ENCODE data around the gene FKBP14. TPM values are rescaled to one million over a fixed set of nuclear protein-coding genes. Genes with fewer than 3 reads are reported as not detected.

The FKBP14 gene
- total RNA-seq, 4 donors from 2014 or later, result 4.5 to 11.7 (median 8.7) TPM

GRCh38 chr7:29990931-29991330 is 35.6 kb downstream of the FKBP14 start:
- no peak overlapping the region for H3K4me3 ChIP-seq
- no peaks in the 10 kb centered on the region for H3K27me3 ChIP-seq
- H3K9me3 ChIP-seq, result peaks cover 0 to 24% (median 7%) of the 10 kb centered on the region in 4 donors
- peaks cover 0 to 5% (median 0%) of the 10 kb centered on the region in 3 donors for H3K36me3 ChIP-seq
- WGBS, 2 donors, result 82 to 83% methylated on average over 4 of the region's 4 CpGs
- H3K4me1 ChIP-seq, result peaks cover 0 to 18% (median 16%) of the 10 kb centered on the region in 4 donors
- no peak for TF ChIP-seq POLR2A (IDR thresholded peaks at IDR 0.05)
- no peak for TF ChIP-seq CTCF (IDR thresholded peaks at IDR 0.05)
- TF ChIP-seq EP300 (IDR thresholded peaks at IDR 0.05), result no peak
- DNase-seq (ENCODE audit: low spot score in 2 of 2), result no peak
- H3K27ac ChIP-seq, result no peak overlapping the region

- DNase-seq (ENCODE audit: low spot score in 2 of 2), result peak; percentile 16 to 27
- Histone ChIP-seq H3K4me3 (peak within 1 kb of the TSS; percentile 71 to 96 (median 87)), H3K36me3 (peaks cover 0 to 3% (median 0%) of the 10 kb centered on the region in 3 donors), H3K4me1 (peaks cover 0 to 24% (median 16%) of the 10 kb centered on the region in 4 donors), H3K27me3 (no peaks in the 10 kb centered on the region), H3K27ac (peak within 1 kb of the TSS; percentile 92 to 99 (median 98)), H3K9me3 (peaks cover 0 to 22% (median 7%) of the 10 kb centered on the region in 4 donors)
- TF ChIP-seq CTCF (IDR thresholded peaks at IDR 0.05) (peak in 2 of 5 experiments; percentile 22 to 32), POLR2A (IDR thresholded peaks at IDR 0.05) (peak in 1 of 2 donors; percentile 55), EP300 (IDR thresholded peaks at IDR 0.05) (peak in 1 of 2 donors; percentile 57)
- 6% methylated on average over 20 of the region's 79 CpGs; no CpG with 5 or more reads in 1 of the 2 donors for WGBS, 2 donors
These were observed 37.1 kb downstream of the FKBP14 start, which contains the start of gene SCRN1 for GRCh38 chr7:29989257-29989995. SCRN1 (minus strand) TSS chr7:29989801; CDS start chr7:29969067, 20,734 bp downstream.

DNA sequence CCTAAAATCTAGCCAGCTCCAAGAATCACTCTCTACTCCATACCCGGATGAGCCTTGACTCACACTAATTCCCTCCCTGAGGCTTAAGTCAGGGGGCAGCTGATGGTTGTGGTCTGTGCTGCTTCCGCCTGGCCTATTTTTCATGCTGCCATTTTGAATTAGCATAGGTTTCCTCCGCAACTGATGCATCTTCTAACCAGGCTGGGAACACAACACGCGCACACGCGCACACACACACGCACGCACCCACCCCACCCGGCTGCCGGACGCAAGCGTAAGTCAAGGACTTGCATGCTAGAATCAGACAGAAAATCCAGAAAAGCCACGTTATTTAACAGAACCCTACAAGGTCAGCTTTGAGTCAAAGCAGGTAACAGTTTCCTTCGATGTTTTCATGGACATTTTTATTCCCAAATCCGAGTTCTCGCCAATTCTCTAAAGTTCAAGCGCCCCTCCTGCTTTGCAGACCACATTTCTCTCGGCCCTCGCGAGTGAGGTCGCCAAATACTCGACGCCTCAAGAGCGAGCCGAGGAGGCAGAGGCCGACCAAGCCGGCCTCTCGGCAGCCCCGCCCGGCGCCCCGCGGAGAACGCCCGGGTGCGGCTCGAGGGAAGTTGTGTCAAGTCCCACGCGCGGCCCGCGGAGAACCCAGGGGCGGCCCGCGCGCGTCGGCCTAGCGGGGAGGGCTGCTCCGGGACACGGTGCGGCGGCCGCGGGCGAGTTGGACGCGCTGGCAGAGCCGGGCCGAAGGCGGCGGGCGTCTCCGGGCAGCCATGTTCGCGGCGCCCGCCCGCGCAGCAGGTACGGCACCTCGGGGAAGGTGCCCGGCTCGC is 37.9 kb downstream of the FKBP14 start:
- WGBS, 2 donors, result 6 to 13% methylated on average over 26 to 56 of the region's 75 CpGs
- no peaks in the 10 kb centered on the region for H3K27me3 ChIP-seq
- DNase-seq (ENCODE audit: low spot score in 2 of 2), result peak; percentile 23 to 25

GRCh38 chr7:29987811-29988317 is 38.6 kb downstream of the FKBP14 start:
- DNase-seq (ENCODE audit: low spot score in 2 of 2), result peak in 1 of 2 donors; percentile 9
- Histone ChIP-seq H3K27ac (peak overlapping the region; percentile 92 to 99 (median 98)), H3K4me3 (peak overlapping the region; percentile 71 to 96 (median 87)), H3K36me3 (no peaks in the 10 kb centered on the region), H3K9me3 (peaks cover 0 to 6% (median 2%) of the 10 kb centered on the region in 4 donors), H3K4me1 (peaks cover 0 to 24% (median 16%) of the 10 kb centered on the region in 4 donors), H3K27me3 (no peaks in the 10 kb centered on the region)
- 42 to 51% methylated on average over 8 of the region's 8 CpGs for WGBS, 2 donors
- TF ChIP-seq CTCF (IDR thresholded peaks at IDR 0.05) (no peak), POLR2A (IDR thresholded peaks at IDR 0.05) (peak in 1 of 2 donors; percentile 22)

More for the DNA sequence above, 37.9 kb downstream of the FKBP14 start:
- H3K36me3 ChIP-seq, result no peaks in the 10 kb centered on the region
- H3K9me3 ChIP-seq, result peaks cover 0 to 14% (median 6%) of the 10 kb centered on the region in 4 donors
- TF ChIP-seq POLR2A (IDR thresholded peaks at IDR 0.05) (no peak), EP300 (IDR thresholded peaks at IDR 0.05) (peak in 1 of 2 donors; percentile 57), CTCF (IDR thresholded peaks at IDR 0.05) (no peak)
- peak overlapping the region; percentile 92 to 99 (median 98) for H3K27ac ChIP-seq
- H3K4me1 ChIP-seq, result peaks cover 0 to 24% (median 16%) of the 10 kb centered on the region in 4 donors
- H3K4me3 ChIP-seq, result peak overlapping the region; percentile 71 to 96 (median 87)

Measured in tibial nerve (tissue), 4 donors.